Stimulated activated naive CD8-positive, alpha-beta T cell treated with anti-CD3 and anti-CD28 coated beads, Interleukin-15, Interleukin-2, amounts not matched to agents 100 ng/mL and 50 ng/mL, for 24 hours (primary cell): Measurements from ENCODE around the gene RSBN1L.
A peak's percentile ranks its signal among the peaks of the same experiment; 100 is the strongest.
"Not testable (repeated sequence)": the region's sequence is repeated elsewhere in the genome, so short reads cannot be mapped to it uniquely, and the experiment has no call there.

Source experiments
- H3K27ac Mint-ChIP-seq: one replicate; pipeline ENCODE4 v1.8.0; 2021; ENCODE audit warnings: mild to moderate bottlenecking, mixed read lengths
- H3K27me3 Mint-ChIP-seq: one replicate; pipeline ENCODE4 v1.8.0; 2021; ENCODE audit warnings: mixed read lengths
- H3K36me3 Mint-ChIP-seq: one replicate; pipeline ENCODE4 v1.8.0; 2021; ENCODE audit warnings: low read depth, mixed read lengths
- H3K4me1 Mint-ChIP-seq: one replicate; pipeline ENCODE4 v1.8.0; 2021; ENCODE audit warnings: low read depth, mixed read lengths
- H3K4me3 Mint-ChIP-seq: one replicate; pipeline ENCODE4 v1.8.0; 2021; ENCODE audit warnings: mild to moderate bottlenecking, mixed read lengths
- H3K9me3 Mint-ChIP-seq: one replicate; pipeline ENCODE4 v1.8.0; 2021; ENCODE audit warnings: mixed read lengths

The RSBN1L gene

DNA sequence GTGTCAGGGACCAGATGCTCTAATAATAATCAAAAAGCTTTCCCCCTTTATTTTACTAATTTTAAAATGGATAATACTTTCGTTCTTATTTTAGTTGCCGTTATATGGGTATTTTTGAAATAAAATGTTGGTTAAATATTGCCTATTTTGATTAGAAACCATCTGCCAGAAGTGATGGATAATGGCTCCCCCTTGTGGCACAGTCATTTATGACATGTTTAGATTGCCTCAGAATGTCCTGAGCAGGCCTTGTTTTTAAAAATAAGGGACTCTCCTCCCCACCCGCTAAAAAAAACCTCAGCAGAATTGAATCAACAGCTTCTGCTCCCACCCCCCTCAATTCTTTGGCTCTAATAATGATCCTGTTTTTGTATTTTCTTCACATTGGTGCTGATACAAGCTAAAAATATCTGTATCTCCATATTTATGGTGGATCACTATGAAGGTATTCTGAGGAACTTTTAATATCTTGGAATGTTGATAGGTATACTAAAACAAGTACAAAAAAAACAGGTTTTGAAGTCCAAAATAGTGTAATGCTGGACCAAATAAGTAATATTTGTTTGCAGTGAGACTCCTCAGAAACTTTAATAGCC is 63.1 kb downstream of the RSBN1L start:
- H3K36me3 Mint-ChIP-seq = peaks cover 4% of the 10 kb centered on the region
- H3K27ac Mint-ChIP-seq = peak overlapping the region; percentile 45
- H3K4me1 Mint-ChIP-seq = peaks cover 47% of the 10 kb centered on the region
- H3K9me3 Mint-ChIP-seq = no peaks in the 10 kb centered on the region
- H3K4me3 Mint-ChIP-seq = no peak overlapping the region
- no peaks in the 10 kb centered on the region for H3K27me3 Mint-ChIP-seq

DNA sequence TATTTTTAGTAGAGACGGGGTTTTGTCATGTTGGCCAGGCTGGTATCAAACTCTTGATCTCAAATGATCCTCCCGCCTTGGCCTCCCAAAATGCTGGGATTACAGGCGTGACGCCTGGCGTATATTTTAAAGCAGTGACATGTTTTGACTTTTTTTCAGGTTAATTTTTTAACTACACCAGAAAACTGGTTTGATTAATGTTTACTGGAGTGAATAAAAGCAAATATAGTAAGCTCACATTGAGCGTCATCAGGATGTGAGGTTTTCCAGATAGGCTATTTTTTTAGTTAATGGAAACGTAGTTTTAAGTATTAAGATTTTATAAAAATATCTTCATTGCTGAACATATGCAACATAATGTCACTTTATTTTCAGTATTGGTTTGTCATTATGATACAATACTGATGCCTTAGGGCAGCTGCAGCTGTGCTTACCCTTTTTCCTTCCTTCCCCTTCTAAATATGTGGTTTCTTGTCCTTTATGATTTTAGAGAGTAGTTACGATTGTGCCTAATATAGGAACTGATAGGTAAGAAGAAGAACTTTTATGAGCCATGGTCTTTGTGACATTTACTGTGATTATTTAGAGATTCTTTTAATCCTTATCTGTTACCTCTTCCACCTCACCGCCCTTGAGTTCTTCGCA is 64.7 kb downstream of the RSBN1L start:
- no peak overlapping the region for H3K4me3 Mint-ChIP-seq

DNA sequence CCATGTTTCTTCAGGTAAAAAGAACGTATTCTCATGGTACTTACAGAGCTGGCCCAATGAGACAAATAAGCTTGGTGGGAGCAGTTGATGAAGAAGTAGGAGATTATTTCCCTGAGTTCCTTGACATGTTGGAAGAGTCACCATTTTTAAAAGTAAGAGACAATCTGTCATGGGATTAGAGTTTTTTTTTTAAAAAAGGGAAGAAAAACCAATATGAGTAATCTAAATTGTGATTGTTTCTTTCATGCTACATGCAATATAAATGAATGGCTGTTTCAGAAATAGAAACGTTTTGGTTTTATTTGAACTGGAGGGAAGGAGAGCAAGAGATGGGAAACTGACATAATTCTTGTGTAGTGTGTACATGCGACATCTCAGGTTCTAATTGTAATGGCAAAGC is 69.2 kb downstream of the RSBN1L start:
- Mint-ChIP-seq H3K27ac (no peak overlapping the region), H3K4me1 (peaks cover 35% of the 10 kb centered on the region), H3K36me3 (peaks cover 15% of the 10 kb centered on the region), H3K9me3 (no peaks in the 10 kb centered on the region), H3K4me3 (no peak overlapping the region), H3K27me3 (no peaks in the 10 kb centered on the region)

More for the DNA sequence above, 64.7 kb downstream of the RSBN1L start:
- H3K36me3 Mint-ChIP-seq = peaks cover 7% of the 10 kb centered on the region
- peaks cover 46% of the 10 kb centered on the region for H3K4me1 Mint-ChIP-seq
- no peaks in the 10 kb centered on the region for H3K27me3 Mint-ChIP-seq
- H3K9me3 Mint-ChIP-seq = no peaks in the 10 kb centered on the region
- H3K27ac Mint-ChIP-seq = no peak overlapping the region

- Mint-ChIP-seq H3K4me1 (peaks cover 33% of the 10 kb centered on the region), H3K9me3 (no peaks in the 10 kb centered on the region), H3K36me3 (peaks cover 22% of the 10 kb centered on the region), H3K4me3 (no peak overlapping the region), H3K27ac (no peak overlapping the region), H3K27me3 (no peaks in the 10 kb centered on the region)
These were observed 69.9 kb downstream of the RSBN1L start for GRCh38 chr7:77765906-77766800.

DNA sequence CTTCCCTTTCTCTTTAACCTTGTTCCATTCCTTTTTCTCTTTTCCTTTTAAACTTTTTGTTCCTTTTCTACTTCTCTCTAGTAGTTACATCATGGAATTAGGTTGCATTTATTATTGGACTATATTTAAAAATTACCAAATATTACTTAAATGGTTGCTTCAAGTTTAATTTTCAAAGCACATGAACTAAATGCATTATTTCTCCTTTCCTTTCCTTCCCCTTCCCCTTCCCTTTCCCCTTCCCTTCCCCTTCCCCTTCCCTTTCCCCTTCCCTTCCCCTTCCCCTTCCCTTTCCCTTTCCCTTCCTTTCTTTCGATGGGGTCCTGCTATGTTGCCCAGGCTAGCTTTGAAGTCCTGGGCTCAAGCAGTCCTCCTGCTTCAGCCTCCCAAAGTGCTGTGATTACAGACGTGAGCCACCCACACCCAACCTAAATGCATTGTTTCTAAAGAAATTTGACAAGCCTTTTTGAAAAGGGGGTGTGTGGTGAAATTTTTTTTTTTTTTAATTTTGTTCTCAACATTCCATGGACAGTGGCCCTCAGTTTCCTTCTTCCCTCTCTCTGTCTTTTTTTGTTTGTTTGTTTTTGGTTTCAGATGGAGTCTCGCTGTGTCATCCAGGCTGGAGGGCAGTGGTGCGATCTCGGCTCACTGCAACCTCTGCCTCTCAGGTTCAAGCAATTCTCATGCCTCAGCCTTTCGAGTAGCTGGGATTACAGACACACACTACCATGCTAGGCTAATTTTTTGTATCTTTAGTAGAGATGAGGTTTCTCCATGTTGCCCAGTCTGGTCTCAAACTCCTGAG is 70.7 kb downstream of the RSBN1L start:
- no peak overlapping the region for H3K27ac Mint-ChIP-seq
- no peak overlapping the region for H3K4me3 Mint-ChIP-seq
- no peaks in the 10 kb centered on the region for H3K9me3 Mint-ChIP-seq
- H3K36me3 Mint-ChIP-seq = peaks cover 24% of the 10 kb centered on the region
- peaks cover 29% of the 10 kb centered on the region for H3K4me1 Mint-ChIP-seq
- H3K27me3 Mint-ChIP-seq = no peaks in the 10 kb centered on the region

GRCh38 chr7:77770316-77770715 is 74.1 kb downstream of the RSBN1L start:
- no peak overlapping the region for H3K4me3 Mint-ChIP-seq
- H3K36me3 Mint-ChIP-seq = peaks cover 43% of the 10 kb centered on the region

DNA sequence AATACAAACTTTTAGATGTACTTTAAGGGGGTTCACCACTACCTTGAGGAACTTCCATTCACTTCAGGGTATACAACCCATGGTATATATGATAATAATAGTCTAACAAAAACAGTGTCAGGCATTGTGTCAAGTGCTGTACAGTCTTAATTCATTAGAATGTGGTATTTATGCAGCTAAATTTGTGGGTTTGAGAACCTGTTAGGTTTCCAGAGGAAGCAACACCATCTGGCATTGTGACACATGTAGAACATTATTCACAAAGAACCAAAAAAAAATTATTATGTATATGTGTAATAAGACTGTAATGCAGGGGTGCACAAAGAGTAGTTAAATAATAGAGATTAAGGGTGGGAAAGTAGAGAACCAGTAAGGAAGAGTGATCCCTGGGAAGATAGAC is 75.6 kb downstream of the RSBN1L start:
- Mint-ChIP-seq H3K9me3 (no peaks in the 10 kb centered on the region), H3K27ac (no peak overlapping the region), H3K27me3 (no peaks in the 10 kb centered on the region), H3K36me3 (peaks cover 52% of the 10 kb centered on the region), H3K4me1 (peaks cover 5% of the 10 kb centered on the region), H3K4me3 (no peak overlapping the region)

More at GRCh38 chr7:77770316-77770715, 74.1 kb downstream of the RSBN1L start:
- Mint-ChIP-seq H3K9me3 (no peaks in the 10 kb centered on the region), H3K27me3 (no peaks in the 10 kb centered on the region), H3K4me1 (peaks cover 12% of the 10 kb centered on the region), H3K27ac (peak overlapping the region; percentile 3)

- Mint-ChIP-seq H3K27ac (no peak overlapping the region), H3K4me1 (no peaks in the 10 kb centered on the region), H3K27me3 (no peaks in the 10 kb centered on the region), H3K36me3 (peaks cover 58% of the 10 kb centered on the region), H3K9me3 (no peaks in the 10 kb centered on the region), H3K4me3 (no peak overlapping the region)
These were observed 82.3 kb downstream of the RSBN1L start for GRCh38 chr7:77778535-77778934.

DNA sequence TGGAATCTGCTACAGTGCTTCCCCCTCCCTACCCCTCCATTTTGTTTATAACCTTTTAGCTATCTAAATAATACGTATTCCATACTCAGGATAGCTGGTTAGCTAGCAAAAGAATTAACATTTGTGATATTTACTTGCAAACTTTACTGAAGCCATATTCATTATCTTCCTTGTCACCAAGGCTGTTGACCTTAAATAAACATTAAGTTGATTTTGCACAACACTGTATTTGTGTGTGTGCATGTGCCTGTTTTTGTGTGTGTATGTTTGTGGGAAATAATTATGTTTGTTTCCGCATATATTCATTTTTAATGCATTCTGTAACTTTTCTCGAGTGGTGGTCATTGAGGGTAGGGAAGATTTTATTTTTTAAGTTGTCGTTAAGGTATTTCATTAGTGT is 86.1 kb downstream of the RSBN1L start:
- H3K4me1 Mint-ChIP-seq = no peaks in the 10 kb centered on the region
- H3K36me3 Mint-ChIP-seq = peaks cover 54% of the 10 kb centered on the region
- no peak overlapping the region for H3K27ac Mint-ChIP-seq
- no peak overlapping the region for H3K4me3 Mint-ChIP-seq
- H3K9me3 Mint-ChIP-seq = no peaks in the 10 kb centered on the region
- H3K27me3 Mint-ChIP-seq = no peaks in the 10 kb centered on the region

GRCh38 chr7:77783111-77783510 is 86.9 kb downstream of the RSBN1L start:
- no peak overlapping the region for H3K4me3 Mint-ChIP-seq

GRCh38 chr7:77783545-77783944 is 87.3 kb downstream of the RSBN1L start:
- Mint-ChIP-seq H3K4me1 (no peaks in the 10 kb centered on the region), H3K27ac (no peak overlapping the region), H3K36me3 (peaks cover 47% of the 10 kb centered on the region), H3K9me3 (no peaks in the 10 kb centered on the region), H3K4me3 (no peak overlapping the region), H3K27me3 (no peaks in the 10 kb centered on the region)

More at GRCh38 chr7:77783111-77783510, 86.9 kb downstream of the RSBN1L start:
- H3K27ac Mint-ChIP-seq = no peak overlapping the region
- H3K9me3 Mint-ChIP-seq = no peaks in the 10 kb centered on the region
- H3K4me1 Mint-ChIP-seq = no peaks in the 10 kb centered on the region
- no peaks in the 10 kb centered on the region for H3K27me3 Mint-ChIP-seq
- H3K36me3 Mint-ChIP-seq = peaks cover 51% of the 10 kb centered on the region

GRCh38 chr7:77784426-77784825 is 88.2 kb downstream of the RSBN1L start:
- not testable (repeated sequence) for H3K4me3 Mint-ChIP-seq, H3K9me3 Mint-ChIP-seq, H3K27ac Mint-ChIP-seq, H3K27me3 Mint-ChIP-seq, H3K4me1 Mint-ChIP-seq
- H3K36me3 Mint-ChIP-seq = peaks cover 43% of the 10 kb centered on the region

GRCh38 chr7:77786018-77786417 is 89.8 kb downstream of the RSBN1L start:
- Mint-ChIP-seq H3K27me3 (no peaks in the 10 kb centered on the region), H3K9me3 (no peaks in the 10 kb centered on the region), H3K27ac (no peak overlapping the region), H3K36me3 (peaks cover 36% of the 10 kb centered on the region), H3K4me1 (no peaks in the 10 kb centered on the region), H3K4me3 (no peak overlapping the region)

GRCh38 chr7:77786741-77787140 is 90.5 kb downstream of the RSBN1L start:
- peaks cover 33% of the 10 kb centered on the region for H3K36me3 Mint-ChIP-seq
- H3K27ac Mint-ChIP-seq = no peak overlapping the region
- H3K27me3 Mint-ChIP-seq = no peaks in the 10 kb centered on the region
- H3K9me3 Mint-ChIP-seq = no peaks in the 10 kb centered on the region
- no peaks in the 10 kb centered on the region for H3K4me1 Mint-ChIP-seq
- H3K4me3 Mint-ChIP-seq = no peak overlapping the region
